ENCODE results near the gene SPOCK2.

GRCh38 chr10:72105710-72106109 is 17.4 kb upstream of the SPOCK2 start:
- TF ChIP-seq CTCF (IDR thresholded peaks at IDR 0.05) (no peak), POLR2A (IDR thresholded peaks at IDR 0.05) (no peak)
